AML-193 (cell line): ENCODE data around the gene CD164L2.
"Not testable (repeated sequence)": the region's sequence is repeated elsewhere in the genome, so short reads cannot be mapped to it uniquely, and the experiment has no call there.

Experiments used
- DNase-seq, 2 experiments: peaks; one replicate each; lab custom pipeline; 2025; lab: John Stamatoyannopoulos, UW

The CD164L2 gene

DNA sequence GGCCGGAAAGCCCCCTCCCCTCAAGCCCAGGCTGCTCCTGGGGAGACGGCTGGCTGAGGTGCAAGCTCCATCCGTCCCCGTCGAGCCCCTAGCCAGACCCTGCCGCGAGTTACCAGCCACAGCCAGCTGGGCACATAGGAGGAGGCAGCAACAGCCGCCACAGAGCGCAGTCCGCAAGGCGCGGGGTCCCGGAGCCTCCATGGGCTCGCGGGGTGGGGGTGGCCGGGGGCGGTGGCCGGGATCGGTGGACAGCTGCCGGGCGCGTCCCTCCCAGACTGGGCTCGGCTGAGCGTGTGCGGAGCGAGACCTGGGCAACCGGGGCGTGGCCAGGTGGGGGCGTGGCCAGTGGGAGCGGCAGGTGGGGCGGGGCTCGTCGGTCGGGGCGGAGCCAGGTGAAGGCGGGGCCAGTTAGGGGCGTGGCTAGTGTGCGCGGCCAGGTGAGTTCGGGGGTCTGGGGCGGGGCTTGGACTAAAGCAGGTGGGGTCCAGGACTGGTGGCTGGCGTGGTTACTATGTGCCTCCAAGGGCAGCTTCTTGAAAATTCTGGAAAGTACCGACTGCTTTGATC is at the start of gene CD164L2:
TSS of gene CD164L2 (minus strand) at position 295 of the 567 bp plus-strand sequence. CDS start at position 201, 94 bp downstream.
- no peak for DNase-seq

DNA sequence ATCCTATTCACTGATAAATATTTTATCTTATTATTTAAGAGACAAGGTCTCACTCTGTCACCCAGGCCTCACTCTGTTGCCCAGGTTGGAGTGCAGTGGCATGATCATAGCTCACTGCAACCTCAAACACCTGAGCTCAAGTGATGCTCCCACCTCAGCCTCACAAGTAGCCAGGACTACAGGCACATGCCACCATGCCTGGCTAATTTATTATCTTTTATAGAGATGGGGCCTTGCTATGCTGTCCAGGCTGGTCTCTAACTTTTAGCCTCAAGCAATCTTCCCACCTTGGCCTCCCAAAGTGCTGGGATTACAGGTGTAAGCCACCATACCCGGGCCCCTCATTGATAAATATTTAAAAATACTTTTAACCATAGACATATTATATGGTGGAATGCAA is 49.6 kb upstream of the CD164L2 start:
- DNase-seq, result not testable (repeated sequence)

DNA sequence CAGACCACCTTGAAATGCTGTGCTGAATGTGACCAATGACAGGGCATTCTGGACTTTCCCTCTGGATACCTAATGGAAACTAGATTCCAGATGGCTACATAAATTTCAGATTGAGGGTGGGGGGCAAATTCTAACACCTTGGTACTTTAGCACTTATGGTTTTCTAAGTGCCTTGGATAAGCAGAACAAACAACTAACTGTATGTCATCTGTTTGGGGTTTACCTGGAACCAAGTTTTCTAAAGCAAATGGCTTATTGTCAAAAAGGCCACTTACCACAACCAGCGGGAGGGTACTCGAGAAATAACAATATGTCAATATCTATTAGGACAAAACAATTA is 48.4 kb upstream of the CD164L2 start:
- DNase-seq, result no peak

DNA sequence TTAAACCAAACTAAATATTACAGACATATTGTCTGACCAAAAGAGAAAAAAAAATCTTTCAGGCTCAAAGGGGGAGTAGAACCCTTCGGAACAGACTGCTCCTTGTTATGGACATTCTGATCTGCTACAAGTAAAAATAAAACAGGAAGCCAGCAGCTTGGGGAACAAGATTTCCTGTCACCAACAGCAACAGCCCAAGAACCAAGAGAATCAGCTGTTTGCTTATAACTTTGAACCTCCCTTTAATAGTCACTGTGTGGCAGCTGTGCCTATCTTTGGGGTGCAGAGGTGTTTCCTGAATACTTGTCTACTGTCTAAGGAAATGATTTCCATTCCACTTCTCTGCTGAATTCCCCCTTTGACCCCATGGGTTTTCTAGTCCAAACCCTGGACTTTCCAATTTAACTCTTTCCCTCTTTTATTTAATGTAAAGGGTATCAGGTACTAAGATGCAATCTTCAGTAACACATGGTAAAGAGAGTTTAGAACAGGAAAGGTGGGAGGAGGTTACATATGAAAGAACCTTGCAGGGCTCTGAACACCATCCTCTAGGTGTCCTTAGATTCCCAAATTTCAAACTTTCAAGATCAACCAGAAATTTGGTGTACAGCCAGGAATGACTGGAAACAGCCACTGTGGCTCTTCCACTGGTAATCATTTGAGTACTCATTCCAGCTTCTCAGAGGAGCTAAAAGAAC is 47.9 kb upstream of the CD164L2 start:
- DNase-seq, result peak; percentile 36 to 54

DNA sequence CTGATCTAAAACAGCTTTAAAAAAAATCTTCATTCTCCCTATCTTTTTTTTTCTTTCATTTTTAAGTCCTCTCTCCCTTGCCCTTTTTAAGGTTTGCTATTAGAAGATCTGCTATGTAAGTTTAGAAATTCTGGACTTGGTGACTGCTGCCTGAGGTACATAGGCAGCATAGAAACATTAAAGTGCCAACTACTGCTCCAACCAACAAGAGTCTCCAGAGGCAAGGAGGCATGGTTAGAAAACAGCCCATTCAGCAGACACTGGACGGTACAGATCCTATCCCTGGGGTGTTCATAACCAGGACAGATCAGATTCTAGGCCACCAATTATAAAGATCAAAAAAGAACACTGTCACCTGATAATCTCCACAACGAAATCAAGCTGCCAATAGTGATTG is 45.9 kb upstream of the CD164L2 start:
- DNase-seq, result no peak

DNA sequence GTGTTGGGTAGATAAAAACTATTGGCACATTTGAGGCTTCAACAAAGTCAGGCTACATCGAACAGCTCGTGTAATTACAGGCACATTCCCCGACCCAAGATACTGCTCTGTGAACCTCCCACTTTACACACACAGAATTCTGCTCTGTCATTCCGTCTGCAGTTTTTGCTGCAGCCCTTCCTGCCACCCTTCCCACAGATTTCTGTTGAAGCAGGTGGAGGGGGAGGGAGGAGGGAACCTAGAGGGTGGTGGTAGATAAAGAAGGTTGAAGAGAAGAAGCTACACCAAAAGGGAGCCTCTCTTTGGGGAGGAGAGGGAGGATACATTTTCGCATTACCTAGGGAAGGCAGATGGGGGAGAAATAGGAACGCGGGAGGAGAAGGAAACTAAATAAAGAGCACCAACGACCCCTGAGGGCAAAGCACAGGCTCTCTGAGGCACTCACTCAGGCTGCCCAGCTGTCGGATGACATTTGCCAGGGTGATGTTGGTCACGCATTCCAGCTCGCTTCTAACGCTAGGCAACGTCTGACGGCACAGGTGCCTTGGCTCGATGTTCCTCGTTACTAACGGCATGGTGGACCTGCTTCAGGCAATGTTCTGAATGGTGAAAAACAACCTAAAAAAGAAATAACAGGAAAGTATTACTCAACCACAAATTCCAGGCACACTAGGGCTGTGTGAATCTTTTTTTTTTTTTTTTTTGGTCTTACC is 45.3 kb upstream of the CD164L2 start:
- no peak for DNase-seq

DNA sequence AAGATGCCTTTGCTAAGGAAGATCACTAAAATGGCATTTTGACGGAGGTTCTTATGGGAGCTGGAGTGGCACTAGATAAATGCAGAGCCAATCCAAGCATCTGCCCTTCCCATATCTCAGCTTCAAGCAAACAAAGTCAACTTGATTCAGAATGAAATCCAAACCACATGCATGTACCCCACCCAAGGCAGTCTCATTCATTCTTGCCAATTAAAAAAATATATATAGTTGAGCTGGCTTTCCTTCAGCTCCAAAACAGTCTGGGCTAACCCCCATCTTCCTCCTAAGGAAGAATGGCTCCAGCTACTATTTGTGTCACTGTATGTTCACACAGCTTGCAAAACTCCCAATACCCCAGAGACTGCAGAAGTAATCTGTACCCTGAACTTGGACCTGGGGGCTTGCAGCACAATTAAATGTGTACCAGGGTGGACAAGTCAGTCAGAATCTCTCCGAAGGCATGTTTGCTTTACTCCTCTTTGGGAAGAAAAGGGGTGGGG is 44.7 kb upstream of the CD164L2 start:
- no peak for DNase-seq

DNA sequence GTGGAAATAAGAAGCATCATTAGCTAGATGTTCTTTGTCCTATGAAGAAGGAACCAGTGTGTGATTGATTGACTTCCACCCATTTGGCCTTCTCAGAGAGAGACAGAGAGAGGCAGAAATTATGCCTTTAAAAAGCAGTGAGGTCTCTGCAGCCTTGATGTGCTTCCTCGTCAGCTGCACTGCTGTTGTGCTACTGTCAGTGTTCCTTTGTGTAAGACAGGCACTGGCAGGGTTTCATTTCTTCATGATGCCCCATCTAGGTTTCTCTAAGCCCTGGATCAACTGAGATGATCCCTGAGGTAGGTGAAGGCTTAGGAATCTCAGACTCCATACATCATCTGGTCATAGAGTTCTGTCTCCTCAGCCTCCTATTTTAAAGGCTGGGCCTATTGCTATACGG is 44.2 kb upstream of the CD164L2 start:
- no peak for DNase-seq

DNA sequence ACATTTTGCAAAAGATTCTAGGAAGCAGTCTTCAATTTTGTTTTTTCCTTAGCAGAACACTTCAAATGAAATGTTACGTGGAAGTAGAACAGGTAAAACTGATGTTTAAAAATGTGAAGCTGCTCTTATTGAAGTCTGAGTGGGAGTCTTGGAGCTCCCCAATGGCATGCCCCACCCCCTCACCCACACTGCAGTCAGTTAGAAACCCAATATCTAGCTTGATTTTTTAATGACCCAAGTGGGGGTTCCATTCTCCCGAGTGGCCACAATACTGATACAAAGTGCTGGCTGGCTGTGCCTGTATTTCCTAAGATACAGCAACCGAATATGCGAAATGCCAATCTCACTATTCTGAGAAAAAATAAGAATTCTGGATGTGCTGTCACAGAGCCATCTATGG is 40.6 kb upstream of the CD164L2 start:
- DNase-seq, result no peak

DNA sequence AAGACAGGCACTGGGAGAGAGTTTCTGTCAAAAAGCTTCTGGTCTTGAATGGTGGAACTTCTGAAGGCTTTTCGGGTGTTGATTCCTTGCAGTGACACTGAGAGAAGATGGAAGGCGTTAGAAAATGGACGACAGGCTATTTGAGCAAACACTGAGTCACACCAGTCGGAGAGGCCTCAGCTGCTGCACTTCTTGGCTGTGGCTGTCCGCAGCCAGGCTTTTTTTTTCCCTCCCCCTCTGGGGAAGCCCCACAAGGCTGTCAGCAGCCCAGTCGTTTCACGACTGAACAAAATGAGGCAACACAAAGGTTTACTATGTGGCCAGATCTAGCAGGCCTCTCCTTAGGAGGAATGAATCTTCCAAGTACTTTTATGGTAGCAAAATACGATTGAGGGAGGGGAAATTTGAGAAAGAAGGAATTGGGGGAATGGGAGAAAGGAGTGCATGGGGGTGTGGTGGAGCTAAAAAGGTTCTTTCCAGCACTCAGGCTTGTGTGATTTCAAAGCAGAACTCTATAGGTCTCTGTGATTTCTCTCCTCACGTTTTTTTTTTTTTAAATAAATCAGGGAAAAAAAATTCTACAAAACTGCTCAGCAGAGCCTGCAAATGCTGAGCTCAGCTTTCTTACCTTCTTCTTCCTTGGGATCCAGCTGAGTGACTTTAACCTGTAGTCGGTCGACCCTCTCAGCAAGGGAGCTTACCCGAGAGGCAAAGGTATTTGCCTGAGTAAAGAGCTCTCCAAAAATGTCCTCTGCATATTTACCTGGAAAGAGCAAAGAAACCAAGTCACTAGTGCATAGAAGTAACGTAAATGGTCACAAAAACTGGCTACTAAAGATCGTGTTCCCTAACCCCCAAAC is 35.4 kb upstream of the CD164L2 start:
- DNase-seq, result no peak

DNA sequence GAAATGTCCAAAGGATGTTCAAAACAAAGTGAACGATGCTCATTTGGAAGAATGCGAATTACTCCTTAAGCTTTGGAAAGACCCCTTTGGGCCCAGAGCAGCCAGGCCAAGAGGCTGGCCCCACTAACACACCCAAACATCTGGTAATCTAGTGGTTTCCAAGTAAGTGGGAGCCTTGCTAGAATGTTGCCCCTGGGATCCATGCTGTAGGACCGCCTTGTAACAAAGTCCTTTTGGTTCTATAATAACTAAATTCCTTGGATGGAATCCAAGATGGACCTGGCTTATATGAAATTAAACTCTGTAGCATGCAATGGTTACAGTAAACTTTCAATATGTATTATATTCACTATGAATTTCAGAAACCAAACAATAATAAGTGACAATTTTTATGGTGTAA is 34.6 kb upstream of the CD164L2 start:
- no peak for DNase-seq

DNA sequence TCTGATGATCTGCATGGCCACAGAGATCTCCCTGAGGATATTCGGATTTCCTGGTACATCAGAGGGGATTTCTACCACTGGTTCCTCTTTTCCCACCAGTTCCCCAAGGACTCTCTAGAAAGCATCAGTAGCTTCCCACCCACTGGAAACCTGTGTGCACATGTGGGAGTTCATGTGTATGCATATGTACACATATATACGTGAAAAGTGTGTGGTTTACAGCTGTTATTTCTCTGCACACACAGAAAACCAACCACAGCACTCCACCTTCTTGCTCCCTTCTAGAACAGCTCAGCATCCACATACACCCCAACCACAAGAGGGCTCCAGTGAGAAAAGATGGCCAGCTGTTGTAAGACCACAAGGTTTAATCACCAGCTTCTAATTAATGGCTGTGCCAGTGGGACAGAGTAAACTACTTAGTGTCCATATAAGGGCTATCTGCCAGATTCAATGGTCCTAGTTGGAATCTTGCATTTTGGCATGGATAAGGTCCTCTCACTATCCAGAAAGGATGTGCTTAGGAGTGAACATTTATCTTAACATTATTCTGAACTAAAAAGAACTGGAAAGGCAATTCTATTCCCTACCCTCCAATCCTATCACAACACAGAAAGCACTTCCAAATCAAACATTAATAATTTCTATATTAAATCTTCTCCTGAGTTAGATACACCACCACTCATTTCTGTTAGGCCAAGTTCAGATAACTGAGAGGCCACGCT is 33.4 kb upstream of the CD164L2 start:
- DNase-seq, result peak; percentile 70 to 78

DNA sequence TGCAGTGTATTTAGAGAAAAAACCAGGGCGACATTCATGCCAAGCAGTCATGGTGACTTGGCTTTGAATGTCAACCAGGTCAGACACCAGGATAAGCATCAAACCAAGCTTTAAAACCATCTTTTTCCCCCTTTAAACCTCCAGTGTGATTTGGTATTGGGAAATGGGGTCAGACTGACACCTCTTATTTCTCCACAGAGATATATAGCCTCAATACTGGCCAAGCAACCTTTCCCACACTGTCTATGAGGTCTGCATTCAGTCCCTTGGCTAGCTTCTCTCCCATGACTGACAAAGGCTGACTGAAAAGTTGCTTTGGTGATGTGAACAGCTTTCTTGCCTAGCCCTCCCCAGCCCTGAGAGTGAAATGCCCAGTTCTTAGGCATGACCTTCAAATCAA is 31.0 kb upstream of the CD164L2 start:
- DNase-seq, result no peak

DNA sequence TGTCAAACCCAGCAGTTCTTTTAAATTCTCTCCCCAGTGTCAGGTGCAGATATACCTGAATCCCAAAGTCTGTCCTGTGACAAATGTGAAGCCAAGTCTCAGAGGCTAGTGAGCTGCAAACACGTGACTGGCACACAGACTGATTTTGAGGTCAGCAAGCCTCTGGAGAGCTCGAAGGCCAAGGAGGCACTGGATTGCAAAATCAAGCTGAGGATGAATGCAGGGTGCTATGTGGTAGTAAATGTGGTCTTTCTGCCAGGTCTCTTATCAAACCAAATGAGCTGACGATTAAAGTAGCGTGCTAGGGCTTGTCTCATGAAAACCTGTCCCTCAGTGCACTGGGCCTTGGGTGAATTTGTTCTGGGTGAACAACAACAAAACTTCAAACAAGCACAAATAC is 29.9 kb upstream of the CD164L2 start:
- no peak for DNase-seq

DNA sequence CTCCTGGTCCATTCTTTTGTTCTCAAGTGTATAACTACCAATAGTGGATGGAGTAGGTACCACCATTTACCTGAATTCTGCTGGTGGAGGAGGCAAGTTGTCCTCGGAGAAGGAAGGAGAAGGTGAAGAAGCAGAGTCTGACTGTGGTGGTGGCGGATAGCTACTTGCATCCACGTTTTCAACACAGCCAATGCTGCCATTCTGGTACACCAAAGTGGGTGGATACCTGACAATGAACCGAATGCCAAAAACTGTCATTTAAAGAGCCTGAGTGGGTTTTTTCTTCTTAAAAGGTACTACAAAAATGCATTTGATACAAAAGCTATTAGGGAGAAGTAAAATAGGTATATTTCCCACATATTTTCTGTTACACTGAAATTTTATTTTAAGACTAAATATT is 29.4 kb upstream of the CD164L2 start:
- DNase-seq, result no peak

DNA sequence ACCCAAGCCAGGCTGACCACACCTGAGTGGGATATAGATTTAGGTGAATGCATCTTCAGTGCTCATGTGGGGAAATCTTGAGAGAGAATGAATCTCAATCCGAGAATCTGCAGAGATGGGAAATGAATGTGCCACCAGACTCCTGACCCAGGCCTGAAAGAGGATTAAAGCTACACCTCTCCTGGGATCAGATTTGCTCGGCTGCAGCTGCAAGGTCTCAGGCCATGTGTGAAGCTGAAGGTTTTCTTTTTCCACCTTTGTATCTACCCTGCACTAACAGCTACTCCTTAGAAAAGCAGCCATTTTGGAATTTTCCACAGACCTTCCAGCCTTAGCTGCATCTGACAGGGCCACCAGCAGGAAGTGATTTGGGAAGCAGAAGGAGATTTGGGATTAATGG is 27.6 kb upstream of the CD164L2 start:
- DNase-seq, result no peak

DNA sequence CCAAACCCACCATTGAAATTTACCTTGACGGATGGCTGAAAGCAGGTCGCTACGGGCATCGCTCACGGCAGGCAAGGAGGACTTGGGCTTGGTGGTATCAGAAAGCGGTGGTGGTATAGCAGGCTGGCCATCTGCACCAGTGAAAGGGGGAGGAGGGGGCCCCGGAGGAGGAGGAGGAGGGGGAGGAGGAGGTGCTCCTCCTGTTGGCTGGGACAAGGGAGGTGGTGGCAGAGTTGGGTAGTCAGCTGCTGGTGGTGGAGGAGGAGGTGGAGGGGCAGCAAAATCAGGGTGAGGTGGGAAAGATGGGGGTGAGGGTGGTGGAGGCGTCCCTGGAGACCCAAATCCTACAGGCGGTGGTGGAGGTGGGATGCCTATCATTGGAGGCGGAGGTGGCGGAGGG is 26.5 kb upstream of the CD164L2 start:
- no peak for DNase-seq

DNA sequence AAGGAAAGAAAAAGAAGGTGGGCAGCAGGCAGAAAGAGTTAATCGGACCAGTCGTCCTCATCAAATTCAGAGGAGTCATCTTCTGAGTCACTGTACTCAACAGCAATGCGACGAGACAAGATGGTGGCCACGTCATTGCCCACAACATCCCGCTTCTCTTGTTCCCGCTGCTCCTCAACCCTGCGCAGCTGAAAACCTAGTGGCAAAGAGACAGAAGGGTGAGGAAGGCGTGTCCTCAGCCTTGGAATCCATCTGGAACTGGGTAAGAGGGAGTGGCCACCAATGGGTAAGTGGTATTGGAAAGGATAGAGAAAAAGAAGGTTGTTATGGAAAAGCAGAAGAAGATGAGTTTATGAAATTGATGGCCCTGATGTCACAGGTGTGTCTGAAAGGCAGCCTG is 25.0 kb upstream of the CD164L2 start:
- DNase-seq, result no peak

DNA sequence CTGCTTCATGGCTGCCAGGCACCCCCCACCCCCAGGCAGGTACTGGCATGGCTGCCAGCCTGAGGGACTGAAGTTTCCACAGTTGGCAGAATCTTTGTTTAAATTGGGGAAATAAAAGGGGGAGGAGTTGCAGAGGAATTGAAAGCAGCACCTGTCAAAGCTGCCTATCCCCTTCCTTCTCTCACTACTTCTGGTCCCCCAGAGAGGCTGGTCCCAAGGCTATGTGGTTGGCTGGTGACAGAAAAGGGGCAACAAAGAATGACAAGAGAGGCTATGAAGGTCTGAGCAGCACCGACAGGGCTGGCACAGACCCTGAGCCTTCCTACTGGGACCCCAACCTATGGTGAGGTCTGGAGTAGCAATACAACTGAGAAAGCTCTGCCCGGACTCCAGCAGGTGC is 23.7 kb upstream of the CD164L2 start:
- DNase-seq, result not testable (repeated sequence)

DNA sequence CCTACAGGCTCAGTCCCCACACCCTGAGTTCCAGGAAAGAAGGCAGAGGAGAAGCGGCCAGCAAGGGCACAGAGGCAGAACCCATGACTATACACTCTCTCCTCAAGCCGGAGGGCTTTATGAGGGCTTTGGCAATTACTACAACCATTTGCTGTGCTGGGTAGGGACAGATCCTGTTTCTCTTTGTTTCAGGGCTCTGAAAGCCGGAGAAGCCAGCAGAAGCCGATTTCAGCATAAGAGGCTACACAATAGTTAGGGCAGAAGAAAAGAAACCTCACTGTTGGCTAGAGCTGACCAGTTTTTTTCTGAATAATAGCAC is 23.2 kb upstream of the CD164L2 start:
- no peak for DNase-seq

DNA sequence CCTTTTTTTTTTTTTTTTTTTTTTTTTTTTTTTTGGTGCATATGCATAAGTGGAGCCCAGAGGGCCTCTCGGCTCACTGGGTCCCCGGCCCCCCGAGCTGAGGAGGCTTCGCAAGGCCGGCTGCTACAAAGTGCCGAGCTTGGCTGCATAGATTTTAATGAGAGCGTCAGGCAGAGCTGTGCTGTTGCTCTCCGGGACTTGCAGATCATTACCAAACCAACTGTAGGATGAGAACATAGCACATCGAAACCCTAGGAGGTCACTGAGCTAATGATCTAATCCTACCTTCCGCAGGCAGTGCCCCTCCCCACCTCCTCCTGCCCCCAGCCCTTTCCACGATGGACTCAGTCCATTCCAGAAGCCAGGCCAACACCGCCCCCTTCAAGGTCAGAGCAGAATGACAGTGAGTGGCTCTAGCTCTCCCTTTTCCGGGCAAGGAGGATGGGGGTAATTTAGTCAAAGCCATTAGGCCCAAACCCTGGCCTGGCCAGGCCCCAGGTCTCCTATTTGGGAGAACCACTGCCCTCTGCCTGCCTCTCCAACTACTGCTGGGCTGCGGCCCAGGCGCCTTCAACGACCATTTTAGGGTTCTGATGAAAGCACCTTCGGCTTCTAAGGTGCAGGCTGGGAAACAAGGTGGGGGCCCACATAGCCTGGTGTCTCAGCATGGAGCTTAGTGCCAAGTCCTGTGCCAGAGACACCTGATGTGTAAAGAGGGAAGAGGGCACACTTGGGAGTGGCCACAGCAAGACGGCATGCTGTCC is 22.6 kb upstream of the CD164L2 start:
- not testable (repeated sequence) for DNase-seq
